Cortex of kidney (tissue), 1 donor: ENCODE results near the gene SIM1.

Experiments
- DNase-seq: peaks from one replicate; lab custom pipeline; 2025; lab: John Stamatoyannopoulos, UW

SIM1 gene

GRCh38 chr6:100456141-100456907, 8.4 kb downstream of the SIM1 start:
- no peak for DNase-seq

- no peak for DNase-seq
Observed at GRCh38 chr6:100455230-100456124, 9.2 kb downstream of the SIM1 start.

GRCh38 chr6:100454551-100455229, 10.0 kb downstream of the SIM1 start:
- no peak for DNase-seq

GRCh38 chr6:100453701-100454521, 10.8 kb downstream of the SIM1 start:
- peak; percentile 38 for DNase-seq

- DNase-seq: no peak
Observed at GRCh38 chr6:100452998-100453397, 11.7 kb downstream of the SIM1 start.

- DNase-seq: no peak
Observed at GRCh38 chr6:100451577-100451976, 13.1 kb downstream of the SIM1 start.

GRCh38 chr6:100449239-100449691, 15.5 kb downstream of the SIM1 start:
- no peak for DNase-seq

GRCh38 chr6:100447900-100448748, 16.6 kb downstream of the SIM1 start:
- no peak for DNase-seq

- no peak for DNase-seq
Observed at GRCh38 chr6:100447081-100447899, 17.4 kb downstream of the SIM1 start.

- DNase-seq: no peak
Observed at GRCh38 chr6:100446115-100447080, 18.3 kb downstream of the SIM1 start.

- no peak for DNase-seq
Observed at GRCh38 chr6:100445512-100445911, 19.2 kb downstream of the SIM1 start.

- no peak for DNase-seq
Observed at GRCh38 chr6:100440935-100441334, 23.8 kb downstream of the SIM1 start.

GRCh38 chr6:100435299-100435698, 29.4 kb downstream of the SIM1 start:
- no peak for DNase-seq

GRCh38 chr6:100433726-100434435, 30.8 kb downstream of the SIM1 start:
- no peak for DNase-seq

- no peak for DNase-seq
Observed at GRCh38 chr6:100432136-100432535, 32.6 kb downstream of the SIM1 start.

- DNase-seq: no peak
Observed at GRCh38 chr6:100430962-100431361, 33.8 kb downstream of the SIM1 start.

- DNase-seq: no peak
Observed at GRCh38 chr6:100427452-100427851, 37.3 kb downstream of the SIM1 start.
